Subcutaneous abdominal adipose tissue (tissue), 5 donors: ENCODE measurements around the gene POU2F2.

Experiments used
- H3K27ac ChIP-seq: one replicate; pipeline ENCODE4 v1.7.0; 2013; ENCODE audit warnings: low read depth, mild to moderate bottlenecking, inconsistent platforms, low read length, moderate library complexity
- H3K27me3 ChIP-seq, 5 donors: one replicate each; pipeline ENCODE4 v1.7.0; 2013; ENCODE audit warnings: low read length in 5 of 5, inconsistent platforms in 1 of 5; ENCODE audit not compliant: control insufficient read depth in 5 of 5, insufficient read depth in 4 of 5
- H3K36me3 ChIP-seq, 5 donors: one replicate each; pipeline ENCODE4 v1.7.0; 2013; ENCODE audit warnings: low read length in 5 of 5; ENCODE audit not compliant: control insufficient read depth in 5 of 5, insufficient read depth in 5 of 5
- H3K4me1 ChIP-seq, 5 donors: one replicate each; pipeline ENCODE4 v1.7.0; 2013; ENCODE audit warnings: low read length in 5 of 5, mild to moderate bottlenecking in 3 of 5, moderate library complexity in 1 of 5; ENCODE audit not compliant: control insufficient read depth in 5 of 5, insufficient read depth in 5 of 5
- H3K4me3 ChIP-seq, 5 donors: one replicate each; pipeline ENCODE4 v1.7.0; 2013; ENCODE audit warnings: low read length in 5 of 5, low read depth in 1 of 5
- H3K9ac ChIP-seq, 5 donors: one replicate each; pipeline ENCODE4 v1.7.0; 2013; ENCODE audit warnings: low read length in 5 of 5, mild to moderate bottlenecking in 4 of 5, moderate library complexity in 3 of 5
- H3K9me3 ChIP-seq, 5 donors: one replicate each; pipeline ENCODE4 v1.7.0; 2013; ENCODE audit warnings: low read length in 5 of 5; ENCODE audit not compliant: control insufficient read depth in 5 of 5
- donor health status: healthy.
- donor health status: healthy.
- donor health status: healthy.
- donor health status: healthy.
- donor health status: healthy.

The POU2F2 gene

DNA sequence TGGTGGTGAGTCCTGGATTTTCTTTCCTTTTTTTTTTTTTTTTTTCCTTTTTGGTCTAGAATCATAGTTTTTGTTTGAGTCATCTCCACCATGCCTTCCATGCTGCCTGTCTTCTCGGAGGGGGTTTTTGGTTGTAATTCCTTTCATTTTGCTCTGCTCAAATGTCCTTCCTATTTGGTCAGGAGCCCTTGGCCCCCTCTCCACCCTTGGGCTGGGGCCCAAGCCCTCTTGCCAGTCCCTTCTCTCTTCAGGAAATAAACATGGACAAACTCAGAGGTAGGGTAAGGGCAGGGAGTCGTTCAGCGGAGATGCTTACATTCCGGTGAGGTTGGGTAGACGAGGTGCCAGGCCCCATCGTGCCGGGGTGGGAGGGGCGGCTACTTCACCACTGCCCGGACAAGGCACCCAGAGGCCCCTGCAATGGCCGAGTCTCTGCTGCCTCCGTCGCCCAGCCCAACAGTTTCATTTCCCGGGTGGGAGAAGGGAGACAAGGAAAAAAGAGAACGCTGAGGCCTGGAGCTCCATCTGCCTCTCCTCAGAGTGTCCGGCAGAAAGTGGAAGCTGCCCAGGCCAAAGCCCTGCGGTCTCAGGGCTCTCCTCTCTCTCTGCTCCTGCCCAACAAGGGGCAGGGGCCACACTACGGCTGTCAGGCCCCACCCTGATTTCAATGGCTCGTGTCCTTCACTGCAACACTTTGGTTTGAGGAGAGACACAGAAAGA lies 43.6 kb downstream of the POU2F2 start:
- Histone ChIP-seq H3K4me1 (peaks cover 2 to 38% (median 9%) of the 10 kb centered on the region in 5 donors), H3K4me3 (peak overlapping the region in 2 of 5 donors; percentile 3 to 46), H3K27me3 (peaks cover 0 to 2% (median 0%) of the 10 kb centered on the region in 5 donors), H3K36me3 (peaks cover 0 to 1% (median 0%) of the 10 kb centered on the region in 5 donors), H3K27ac (peak overlapping the region; percentile 1), H3K9ac (peak overlapping the region in 2 of 5 donors; percentile 31 to 35), H3K9me3 (no peaks in the 10 kb centered on the region)

DNA sequence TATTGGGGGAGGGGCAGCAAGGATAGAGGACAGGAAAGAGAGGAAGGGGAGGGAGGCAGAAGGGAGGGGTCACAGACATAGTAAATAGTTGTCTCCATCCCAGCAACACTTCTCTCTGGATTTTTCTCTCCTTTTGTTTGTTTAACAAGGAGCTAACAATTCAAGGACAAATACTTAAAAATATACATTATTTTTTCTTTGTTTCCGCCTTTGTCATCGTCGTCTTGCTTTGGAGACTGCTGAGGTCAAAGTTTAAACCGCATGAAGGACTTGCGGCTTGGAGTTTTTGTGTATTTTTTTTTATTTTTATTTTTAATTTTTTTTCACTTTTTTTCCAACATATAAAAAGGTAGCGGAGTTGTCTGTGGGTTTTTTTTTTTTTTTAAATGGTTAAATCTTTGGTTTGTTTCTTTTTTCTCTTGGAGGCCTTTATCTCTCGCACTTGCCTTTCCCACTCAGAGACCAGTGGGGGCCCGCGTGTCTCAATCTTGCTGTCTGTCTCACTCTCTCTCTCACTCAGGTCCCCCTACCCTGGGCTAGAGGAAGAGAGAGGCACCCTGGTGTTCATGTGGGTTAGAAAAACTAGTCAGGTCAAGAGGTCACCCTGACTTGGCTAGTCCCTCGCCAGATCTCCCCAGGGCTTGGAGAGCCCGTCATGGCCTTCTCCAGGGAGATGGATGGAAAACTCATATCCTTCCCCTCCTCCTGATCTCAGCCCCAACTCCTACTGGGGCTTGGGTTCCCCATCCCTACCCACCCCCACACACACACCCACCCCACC lies 45.3 kb downstream of the POU2F2 start:
- Histone ChIP-seq H3K9me3 (no peaks in the 10 kb centered on the region), H3K9ac (no peak overlapping the region), H3K27ac (no peak overlapping the region)

DNA sequence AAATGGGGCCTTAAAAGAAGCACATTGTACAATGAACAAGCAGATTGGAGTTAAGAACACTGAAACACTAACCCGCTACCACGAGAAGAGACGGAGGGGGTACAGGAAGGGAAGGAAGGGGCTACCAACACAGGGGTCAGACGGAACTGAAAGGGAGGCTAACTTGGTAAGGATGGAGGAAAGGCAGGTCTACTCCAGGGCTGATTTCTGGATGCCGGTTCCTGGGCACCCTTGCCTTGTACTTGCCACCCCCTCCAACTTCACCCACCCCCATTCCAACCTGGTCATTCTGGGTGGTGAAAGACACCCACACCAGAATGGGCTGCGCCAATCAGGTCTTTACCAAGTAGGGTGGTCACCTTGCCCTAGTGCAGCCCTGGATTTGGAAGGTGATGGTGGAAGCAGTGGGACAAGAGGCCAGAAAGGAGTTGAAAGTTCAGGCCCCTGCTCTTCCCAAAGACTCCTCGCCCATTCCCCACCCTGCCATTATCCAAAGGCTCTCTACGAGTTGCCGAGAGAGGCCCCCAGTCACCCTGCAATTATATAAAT lies 46.0 kb downstream of the POU2F2 start:
- no peaks in the 10 kb centered on the region for H3K9me3 ChIP-seq
- H3K27ac ChIP-seq, result no peak overlapping the region
- peaks cover 0 to 10% (median 9%) of the 10 kb centered on the region in 5 donors for H3K36me3 ChIP-seq
- H3K4me1 ChIP-seq, result peaks cover 0 to 25% (median 7%) of the 10 kb centered on the region in 5 donors
- no peaks in the 10 kb centered on the region for H3K27me3 ChIP-seq
- no peak overlapping the region for H3K9ac ChIP-seq
- no peak overlapping the region for H3K4me3 ChIP-seq

More for the DNA sequence above, 45.3 kb downstream of the POU2F2 start:
- H3K36me3 ChIP-seq, result peaks cover 0 to 3% (median 2%) of the 10 kb centered on the region in 5 donors
- H3K27me3 ChIP-seq, result no peaks in the 10 kb centered on the region
- peaks cover 0 to 26% (median 7%) of the 10 kb centered on the region in 5 donors for H3K4me1 ChIP-seq
- H3K4me3 ChIP-seq, result no peak overlapping the region

DNA sequence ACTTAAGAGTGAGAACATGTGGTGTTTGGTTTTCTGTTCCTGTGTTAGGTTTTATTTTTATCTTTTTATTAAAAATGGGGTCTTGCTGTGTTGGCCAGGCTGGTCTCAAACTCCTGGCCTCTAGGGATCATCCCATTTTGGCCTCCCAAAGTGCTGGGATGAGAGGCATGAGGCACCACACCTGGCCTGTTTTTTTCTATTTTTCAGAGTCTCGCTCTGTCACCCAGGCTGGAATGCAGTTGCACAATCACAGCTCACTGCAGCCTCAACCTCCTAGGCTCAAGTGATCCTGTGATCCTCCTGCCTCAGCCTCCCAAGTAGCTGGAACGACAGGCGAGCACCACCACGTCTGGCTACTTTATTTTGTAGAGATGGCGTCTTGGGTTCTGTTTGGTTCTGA lies 48.7 kb downstream of the POU2F2 start:
- H3K9ac ChIP-seq, result no peak overlapping the region
- peaks cover 0 to 37% (median 36%) of the 10 kb centered on the region in 5 donors for H3K36me3 ChIP-seq
- no peak overlapping the region for H3K4me3 ChIP-seq
- H3K9me3 ChIP-seq, result no peaks in the 10 kb centered on the region
- no peaks in the 10 kb centered on the region for H3K27me3 ChIP-seq
- no peak overlapping the region for H3K27ac ChIP-seq
- H3K4me1 ChIP-seq, result peaks cover 0 to 11% (median 2%) of the 10 kb centered on the region in 5 donors

DNA sequence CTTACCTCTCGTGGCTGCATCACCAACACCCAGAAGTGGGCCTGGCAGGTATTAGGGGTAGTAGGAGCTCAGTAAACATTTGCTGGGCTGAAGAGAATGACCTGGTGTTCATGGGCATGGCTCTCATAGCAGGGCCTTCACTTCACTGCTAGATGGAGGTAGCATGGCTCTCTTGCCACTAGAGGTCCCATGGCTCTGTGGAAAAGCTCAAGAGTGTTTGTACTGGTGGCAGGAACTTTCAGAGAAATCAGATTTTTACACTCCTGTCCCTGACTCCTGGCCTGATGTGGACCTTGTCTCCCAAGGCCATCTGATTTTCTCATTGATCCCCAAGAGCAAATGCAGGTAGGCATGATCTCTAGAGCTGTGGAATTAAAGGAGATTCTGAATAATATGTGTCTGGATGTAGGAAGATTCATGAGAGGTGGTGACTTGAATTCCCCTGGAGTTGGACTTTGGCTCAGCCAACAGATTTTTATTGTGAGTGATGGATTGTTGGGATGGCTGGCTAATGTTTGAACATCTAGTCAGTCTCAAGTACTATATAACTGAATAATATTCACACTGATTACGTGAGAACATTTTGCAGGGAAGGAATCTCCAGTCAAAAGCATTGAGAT lies 50.6 kb downstream of the POU2F2 start:
- H3K4me3 ChIP-seq, result no peak overlapping the region
- peaks cover 0 to 39% (median 38%) of the 10 kb centered on the region in 5 donors for H3K36me3 ChIP-seq
- no peak overlapping the region for H3K27ac ChIP-seq
- peaks cover 0 to 16% (median 12%) of the 10 kb centered on the region in 5 donors for H3K4me1 ChIP-seq
- no peaks in the 10 kb centered on the region for H3K27me3 ChIP-seq
- H3K9ac ChIP-seq, result no peak overlapping the region
- H3K9me3 ChIP-seq, result no peaks in the 10 kb centered on the region

DNA sequence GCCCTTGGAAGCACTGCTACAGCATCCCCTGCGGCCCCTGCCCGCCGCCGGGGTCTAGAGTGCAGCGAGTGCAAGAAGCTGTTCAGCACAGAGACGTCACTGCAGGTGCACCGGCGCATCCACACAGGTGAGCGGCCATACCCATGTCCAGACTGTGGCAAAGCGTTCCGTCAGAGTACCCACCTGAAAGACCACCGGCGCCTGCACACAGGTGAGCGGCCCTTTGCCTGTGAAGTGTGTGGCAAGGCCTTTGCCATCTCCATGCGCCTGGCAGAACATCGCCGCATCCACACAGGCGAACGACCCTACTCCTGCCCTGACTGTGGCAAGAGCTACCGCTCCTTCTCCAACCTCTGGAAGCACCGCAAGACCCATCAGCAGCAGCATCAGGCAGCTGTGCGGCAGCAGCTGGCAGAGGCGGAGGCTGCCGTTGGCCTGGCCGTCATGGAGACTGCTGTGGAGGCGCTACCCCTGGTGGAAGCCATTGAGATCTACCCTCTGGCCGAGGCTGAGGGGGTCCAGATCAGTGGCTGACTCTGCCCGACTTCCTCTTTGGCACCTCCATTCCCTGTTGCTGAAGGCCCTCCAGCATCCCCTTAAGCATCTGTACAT lies 51.4 kb downstream of the POU2F2 start:
- Histone ChIP-seq H3K4me3 (no peak overlapping the region), H3K27ac (no peak overlapping the region), H3K9me3 (no peaks in the 10 kb centered on the region), H3K36me3 (peaks cover 0 to 39% (median 38%) of the 10 kb centered on the region in 5 donors), H3K9ac (no peak overlapping the region), H3K27me3 (no peaks in the 10 kb centered on the region), H3K4me1 (peaks cover 0 to 18% (median 15%) of the 10 kb centered on the region in 5 donors)

DNA sequence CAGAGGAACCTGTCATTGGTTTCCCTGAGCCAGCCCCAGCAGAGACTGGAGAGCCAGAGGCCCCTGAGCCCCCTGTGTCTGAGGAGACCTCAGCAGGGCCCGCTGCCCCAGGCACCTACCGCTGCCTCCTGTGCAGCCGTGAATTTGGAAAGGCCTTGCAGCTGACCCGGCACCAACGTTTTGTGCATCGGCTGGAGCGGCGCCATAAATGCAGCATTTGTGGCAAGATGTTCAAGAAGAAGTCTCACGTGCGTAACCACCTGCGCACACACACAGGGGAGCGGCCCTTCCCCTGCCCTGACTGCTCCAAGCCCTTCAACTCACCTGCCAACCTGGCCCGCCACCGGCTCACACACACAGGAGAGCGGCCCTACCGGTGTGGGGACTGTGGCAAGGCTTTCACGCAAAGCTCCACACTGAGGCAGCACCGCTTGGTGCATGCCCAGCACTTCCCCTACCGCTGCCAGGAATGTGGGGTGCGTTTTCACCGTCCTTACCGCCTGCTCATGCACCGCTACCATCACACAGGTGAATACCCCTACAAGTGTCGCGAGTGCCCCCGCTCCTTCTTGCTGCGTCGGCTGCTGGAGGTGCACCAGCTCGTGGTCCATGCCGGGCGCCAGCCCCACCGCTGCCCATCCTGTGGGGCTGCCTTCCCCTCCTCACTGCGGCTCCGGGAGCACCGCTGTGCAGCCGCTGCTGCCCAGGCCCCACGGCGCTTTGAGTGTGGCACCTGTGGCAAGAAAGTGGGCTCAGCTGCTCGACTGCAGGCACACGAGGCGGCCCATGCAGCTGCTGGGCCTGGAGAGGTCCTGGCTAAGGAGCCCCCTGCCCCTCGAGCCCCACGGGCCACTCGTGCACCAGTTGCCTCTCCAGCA lies 52.1 kb downstream of the POU2F2 start:
- Histone ChIP-seq H3K4me1 (peaks cover 0 to 23% (median 18%) of the 10 kb centered on the region in 5 donors), H3K9ac (no peak overlapping the region), H3K36me3 (peaks cover 0 to 39% (median 38%) of the 10 kb centered on the region in 5 donors), H3K9me3 (no peaks in the 10 kb centered on the region), H3K4me3 (no peak overlapping the region), H3K27me3 (no peaks in the 10 kb centered on the region), H3K27ac (no peak overlapping the region)

DNA sequence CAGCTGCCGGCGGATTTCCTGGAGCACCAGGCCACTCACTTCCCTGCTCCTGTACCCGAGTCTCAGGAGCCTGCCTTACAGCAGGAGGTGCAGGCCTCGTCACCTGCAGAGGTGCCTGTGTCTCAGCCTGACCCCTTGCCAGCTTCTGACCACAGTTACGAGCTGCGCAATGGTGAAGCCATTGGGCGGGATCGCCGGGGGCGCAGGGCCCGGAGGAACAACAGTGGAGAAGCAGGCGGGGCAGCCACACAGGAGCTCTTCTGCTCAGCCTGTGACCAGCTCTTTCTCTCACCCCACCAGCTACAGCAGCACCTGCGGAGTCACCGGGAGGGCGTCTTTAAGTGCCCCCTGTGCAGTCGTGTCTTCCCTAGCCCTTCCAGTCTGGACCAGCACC lies 53.0 kb downstream of the POU2F2 start:
- Histone ChIP-seq H3K36me3 (peaks cover 0 to 39% (median 38%) of the 10 kb centered on the region in 5 donors), H3K9ac (no peak overlapping the region), H3K27ac (no peak overlapping the region), H3K27me3 (no peaks in the 10 kb centered on the region), H3K4me1 (peaks cover 0 to 29% (median 22%) of the 10 kb centered on the region in 5 donors), H3K9me3 (no peaks in the 10 kb centered on the region), H3K4me3 (no peak overlapping the region)
